ENCODE data around the gene EXOC2.

GRCh38 chr6:731924-732323 is 39.0 kb upstream of the EXOC2 start:
- TF ChIP-seq CTCF (optimal IDR thresholded peaks at IDR 0.05 in 1 of 3, IDR thresholded peaks at IDR 0.05 in 1 of 3, conservative IDR thresholded peaks at IDR 0.05 in 1 of 3; ENCODE audit: extremely low read depth in 1 of 3, insufficient read depth in 2 of 3, low read length in 3 of 3): no peak
- TF ChIP-seq EZH2 (IDR thresholded peaks at IDR 0.05; ENCODE audit: low read length): no peak

All from keratinocyte (primary cell).